ENCODE data around the gene SLC35B4.
"Not testable (repeated sequence)": the region's sequence is repeated elsewhere in the genome, so short reads cannot be mapped to it uniquely, and the experiment has no call there.

SLC35B4 gene

DNA sequence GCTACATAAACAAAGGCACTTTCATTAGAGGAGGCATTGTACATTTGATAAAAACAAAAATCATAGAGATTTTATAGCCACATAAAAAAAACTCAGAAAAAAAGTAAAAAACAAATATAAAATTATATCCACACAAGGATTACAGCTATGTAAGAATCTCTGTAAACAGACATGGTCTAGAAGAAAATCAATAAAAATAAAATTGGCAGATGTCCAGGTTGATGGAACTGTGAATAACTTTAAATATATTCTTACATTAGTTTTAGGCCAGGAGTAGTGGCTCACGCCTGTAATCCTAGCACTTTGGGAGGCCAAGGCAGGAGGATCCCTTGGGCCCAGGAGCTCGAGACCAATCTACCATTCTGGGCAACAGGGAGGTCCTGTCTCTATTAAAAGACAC lies 19.2 kb downstream of the SLC35B4 start:
- TF ChIP-seq, protein P1, sequence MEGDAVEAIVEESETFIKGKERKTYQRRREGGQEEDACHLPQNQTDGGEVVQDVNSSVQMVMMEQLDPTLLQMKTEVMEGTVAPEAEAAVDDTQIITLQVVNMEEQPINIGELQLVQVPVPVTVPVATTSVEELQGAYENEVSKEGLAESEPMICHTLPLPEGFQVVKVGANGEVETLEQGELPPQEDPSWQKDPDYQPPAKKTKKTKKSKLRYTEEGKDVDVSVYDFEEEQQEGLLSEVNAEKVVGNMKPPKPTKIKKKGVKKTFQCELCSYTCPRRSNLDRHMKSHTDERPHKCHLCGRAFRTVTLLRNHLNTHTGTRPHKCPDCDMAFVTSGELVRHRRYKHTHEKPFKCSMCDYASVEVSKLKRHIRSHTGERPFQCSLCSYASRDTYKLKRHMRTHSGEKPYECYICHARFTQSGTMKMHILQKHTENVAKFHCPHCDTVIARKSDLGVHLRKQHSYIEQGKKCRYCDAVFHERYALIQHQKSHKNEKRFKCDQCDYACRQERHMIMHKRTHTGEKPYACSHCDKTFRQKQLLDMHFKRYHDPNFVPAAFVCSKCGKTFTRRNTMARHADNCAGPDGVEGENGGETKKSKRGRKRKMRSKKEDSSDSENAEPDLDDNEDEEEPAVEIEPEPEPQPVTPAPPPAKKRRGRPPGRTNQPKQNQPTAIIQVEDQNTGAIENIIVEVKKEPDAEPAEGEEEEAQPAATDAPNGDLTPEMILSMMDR (IDR thresholded peaks at IDR 0.05; ENCODE audit: borderline replicate concordance, insufficient read depth, low read depth, low read length) = no peak
- H3K4me3 ChIP-seq (ENCODE audit: low read depth, low read length) = no peak overlapping the region

DNA sequence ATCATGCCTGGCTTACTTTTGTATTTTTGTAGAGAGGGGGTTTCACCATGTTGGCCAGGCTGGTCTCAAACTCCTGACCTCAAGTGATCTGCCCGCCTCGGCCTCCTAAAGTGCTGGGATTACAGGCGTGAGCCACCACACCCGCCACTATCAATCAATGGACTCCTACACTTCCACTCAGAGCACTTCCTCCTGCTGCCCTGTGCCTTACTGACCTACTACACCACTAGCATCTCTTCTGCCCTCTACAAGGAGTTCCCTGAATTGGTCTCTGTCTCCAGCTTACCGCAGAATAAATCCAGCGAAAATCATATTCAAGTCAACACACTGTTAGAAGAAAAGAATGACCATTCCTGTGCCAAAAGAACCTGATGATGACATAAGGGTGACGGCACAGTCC lies 20.7 kb downstream of the SLC35B4 start:
- not testable (repeated sequence) for H3K4me3 ChIP-seq (ENCODE audit: low read depth, low read length)

DNA sequence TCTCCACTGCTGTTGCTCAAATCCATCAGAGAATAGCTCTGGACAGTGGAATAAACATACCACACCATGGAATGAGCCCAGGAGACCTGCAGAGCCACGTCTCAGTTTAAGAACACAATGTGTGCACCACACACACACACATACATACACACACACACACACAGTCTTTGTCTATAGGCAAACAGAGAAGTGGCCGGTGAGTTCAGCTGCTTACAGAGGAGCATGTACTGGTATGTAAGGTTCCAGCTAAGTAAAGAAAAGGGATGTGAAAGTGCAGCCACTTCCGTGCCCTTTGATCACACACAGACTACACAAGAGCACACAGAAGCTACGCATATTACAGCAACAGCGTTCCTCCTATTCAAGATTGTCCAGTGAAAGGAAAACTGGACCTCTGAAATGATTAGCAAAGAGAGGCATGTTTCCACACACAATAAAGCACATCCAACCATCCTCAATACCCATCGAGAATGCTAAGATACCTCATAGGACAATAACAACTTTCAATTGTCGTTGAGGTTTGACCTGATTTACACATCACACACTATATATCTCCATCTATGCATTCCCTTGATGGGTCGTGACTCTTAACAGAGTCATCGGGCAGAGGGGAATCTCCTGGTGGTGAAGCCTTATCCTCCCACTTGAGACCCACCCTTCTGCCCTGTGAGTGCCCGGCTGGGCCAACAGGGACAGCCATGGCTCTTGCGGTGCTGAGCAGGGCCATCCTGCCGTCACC lies 23.6 kb downstream of the SLC35B4 start:
- TF ChIP-seq, protein P1 (IDR thresholded peaks at IDR 0.05; ENCODE audit: borderline replicate concordance, insufficient read depth, low read depth, low read length) = no peak
- H3K4me3 ChIP-seq (ENCODE audit: low read depth, low read length) = no peak overlapping the region

DNA sequence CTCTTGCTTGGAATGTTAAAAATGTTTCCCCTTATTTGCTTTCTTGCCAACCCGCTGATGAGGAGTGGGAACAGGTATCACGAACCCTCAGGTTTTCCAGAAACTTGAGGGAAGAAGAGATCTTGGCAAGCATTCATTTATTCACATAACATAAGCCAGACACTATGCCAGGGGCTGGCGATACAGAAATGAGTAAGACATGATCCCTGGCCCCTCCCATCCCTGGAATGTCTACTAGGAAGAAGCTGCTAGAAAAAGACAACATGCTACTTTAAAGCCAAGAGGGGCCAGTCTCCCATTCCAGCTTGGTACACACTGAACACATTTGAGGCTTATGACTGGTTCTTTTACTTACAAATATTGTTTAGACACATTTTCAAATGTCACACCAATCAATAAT lies 26.4 kb downstream of the SLC35B4 start:
- H3K4me3 ChIP-seq (ENCODE audit: low read depth, low read length) = no peak overlapping the region
- TF ChIP-seq, protein P1 (IDR thresholded peaks at IDR 0.05; ENCODE audit: borderline replicate concordance, insufficient read depth, low read depth, low read length) = no peak

DNA sequence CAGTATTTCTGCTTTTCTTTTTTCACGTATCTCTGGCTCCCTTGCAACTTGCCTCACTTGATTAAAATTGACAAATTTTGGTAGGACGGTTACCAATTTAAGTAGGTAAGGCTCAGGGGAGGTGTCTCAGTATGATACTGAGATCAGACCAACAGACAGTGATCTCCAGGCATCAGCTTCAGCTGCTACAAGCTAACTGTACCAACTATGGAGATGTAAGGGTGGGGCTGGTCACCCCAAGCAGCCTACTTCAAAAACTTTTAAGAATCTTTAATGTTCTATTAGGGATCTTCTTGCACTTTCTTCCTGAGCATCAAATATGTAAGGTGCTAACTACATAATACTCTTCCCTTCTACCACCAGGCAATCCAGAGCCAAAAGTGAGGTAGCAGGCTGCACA lies 26.9 kb downstream of the SLC35B4 start:
- H3K4me3 ChIP-seq (ENCODE audit: low read depth, low read length) = no peak overlapping the region
- TF ChIP-seq, protein P1 (IDR thresholded peaks at IDR 0.05; ENCODE audit: borderline replicate concordance, insufficient read depth, low read depth, low read length) = no peak

DNA sequence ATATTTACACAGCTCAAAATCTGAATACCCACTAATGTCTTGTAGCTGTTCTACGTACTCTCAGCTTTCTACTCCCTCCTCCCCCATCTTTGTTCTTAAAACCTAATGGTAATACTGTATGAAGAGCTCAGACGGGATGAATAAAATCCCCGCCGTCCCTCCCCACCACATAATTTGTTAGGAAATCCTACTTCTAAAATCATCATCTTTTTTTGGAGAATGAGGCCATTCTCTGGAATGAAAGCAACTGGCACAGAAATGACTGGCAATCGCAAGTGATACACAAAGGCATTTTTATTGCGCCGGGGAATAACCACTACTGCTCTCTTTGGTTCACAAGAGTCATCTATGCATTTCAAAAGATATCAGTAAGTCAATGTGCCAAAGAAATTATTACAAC lies 27.3 kb downstream of the SLC35B4 start:
- TF ChIP-seq, protein P1 (IDR thresholded peaks at IDR 0.05; ENCODE audit: borderline replicate concordance, insufficient read depth, low read depth, low read length) = no peak
- H3K4me3 ChIP-seq (ENCODE audit: low read depth, low read length) = no peak overlapping the region

DNA sequence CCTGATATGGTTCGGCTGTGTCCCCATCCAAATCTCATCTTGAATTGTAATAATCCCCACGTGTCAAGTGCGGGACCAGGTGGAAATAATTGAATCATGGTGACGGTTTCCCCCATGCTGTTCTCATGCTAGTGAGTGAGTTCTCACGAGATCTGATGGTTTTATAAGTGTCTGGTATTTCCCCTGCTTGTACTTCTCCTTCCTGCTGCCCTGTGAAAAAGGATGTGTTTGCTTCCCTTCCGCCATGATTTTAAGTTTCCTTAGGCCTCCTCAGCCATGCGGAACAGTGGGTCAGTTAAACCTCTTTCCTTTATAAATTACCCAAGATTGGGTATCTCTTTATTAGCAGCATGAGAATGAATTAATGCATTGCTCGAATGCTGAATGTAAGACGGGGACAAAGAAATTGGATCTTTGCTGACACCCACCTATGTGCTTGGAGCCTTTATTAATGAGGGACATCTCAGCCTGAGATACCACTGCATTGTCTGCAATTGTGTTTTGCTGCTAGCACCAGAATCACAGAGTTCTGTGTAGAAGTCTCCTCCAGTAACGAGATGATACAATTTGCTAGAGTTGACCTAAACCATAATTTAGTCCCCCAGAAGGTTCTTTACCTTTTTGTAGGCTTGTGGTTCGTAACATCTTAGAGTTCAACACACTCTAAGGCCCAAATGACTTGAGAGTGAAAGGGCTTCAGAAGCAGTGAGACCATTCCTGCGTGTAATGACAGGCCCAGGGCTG lies 28.6 kb downstream of the SLC35B4 start:
- TF ChIP-seq, protein P1 (IDR thresholded peaks at IDR 0.05; ENCODE audit: borderline replicate concordance, insufficient read depth, low read depth, low read length) = no peak
- H3K4me3 ChIP-seq (ENCODE audit: low read depth, low read length) = no peak overlapping the region
